ENCODE data around the gene HLA-DOA.

DNA sequence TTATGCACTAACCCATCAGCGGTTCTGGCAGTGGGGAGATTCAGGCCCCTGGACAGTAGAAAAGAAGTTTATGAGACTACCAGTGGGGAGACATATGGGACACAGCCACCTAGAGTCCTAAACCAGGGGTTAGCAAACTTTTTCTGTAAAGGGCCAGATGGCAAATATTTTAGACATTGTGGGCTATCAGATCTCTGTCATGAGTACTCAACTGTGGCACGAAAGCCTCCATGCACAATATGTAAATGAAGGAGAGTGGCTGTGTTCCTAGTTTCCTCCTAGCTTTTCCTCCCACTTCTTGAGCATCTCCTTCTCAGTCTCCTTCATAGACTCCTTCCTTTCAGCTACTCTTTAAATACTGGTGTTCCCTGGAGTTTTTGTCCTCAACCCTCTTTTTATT lies 53.2 kb downstream of the HLA-DOA start:
- TF ChIP-seq, protein P1, sequence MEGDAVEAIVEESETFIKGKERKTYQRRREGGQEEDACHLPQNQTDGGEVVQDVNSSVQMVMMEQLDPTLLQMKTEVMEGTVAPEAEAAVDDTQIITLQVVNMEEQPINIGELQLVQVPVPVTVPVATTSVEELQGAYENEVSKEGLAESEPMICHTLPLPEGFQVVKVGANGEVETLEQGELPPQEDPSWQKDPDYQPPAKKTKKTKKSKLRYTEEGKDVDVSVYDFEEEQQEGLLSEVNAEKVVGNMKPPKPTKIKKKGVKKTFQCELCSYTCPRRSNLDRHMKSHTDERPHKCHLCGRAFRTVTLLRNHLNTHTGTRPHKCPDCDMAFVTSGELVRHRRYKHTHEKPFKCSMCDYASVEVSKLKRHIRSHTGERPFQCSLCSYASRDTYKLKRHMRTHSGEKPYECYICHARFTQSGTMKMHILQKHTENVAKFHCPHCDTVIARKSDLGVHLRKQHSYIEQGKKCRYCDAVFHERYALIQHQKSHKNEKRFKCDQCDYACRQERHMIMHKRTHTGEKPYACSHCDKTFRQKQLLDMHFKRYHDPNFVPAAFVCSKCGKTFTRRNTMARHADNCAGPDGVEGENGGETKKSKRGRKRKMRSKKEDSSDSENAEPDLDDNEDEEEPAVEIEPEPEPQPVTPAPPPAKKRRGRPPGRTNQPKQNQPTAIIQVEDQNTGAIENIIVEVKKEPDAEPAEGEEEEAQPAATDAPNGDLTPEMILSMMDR (conservative IDR thresholded peaks at IDR 0.05 in 1 of 2, IDR thresholded peaks at IDR 0.05 in 1 of 2; ENCODE audit: extremely low read depth in 1 of 2, insufficient read depth in 1 of 2, low read depth in 1 of 2, low read length in 2 of 2): no peak
- no peak for TF ChIP-seq EZH2 (IDR thresholded peaks at IDR 0.05; ENCODE audit: borderline replicate concordance, low read length)
